ENCODE results near the gene WWOX.

WWOX gene

GRCh38 chr16:78224342-78224741 is 124.9 kb downstream of the WWOX start:
- WGBS, 2 experiments (ENCODE audit: insufficient coverage in 2 of 2) = 78 to 100% methylated on average over 1 of the region's 2 CpGs
- no peak overlapping the region for H3K4me3 ChIP-seq (ENCODE audit: extremely low read depth, insufficient read depth, low read length, poor library complexity, severe bottlenecking)
- H3K36me3 ChIP-seq (ENCODE audit: control insufficient read depth, insufficient read depth, low read length) = no peaks in the 10 kb centered on the region
- H3K4me1 ChIP-seq (ENCODE audit: control insufficient read depth, insufficient read depth, low read length, poor library complexity, severe bottlenecking) = no peaks in the 10 kb centered on the region
- no peaks in the 10 kb centered on the region for H3K9me3 ChIP-seq (ENCODE audit: control insufficient read depth, low read length)
- no peak overlapping the region for H3K27ac ChIP-seq (ENCODE audit: low read depth, low read length, severe bottlenecking)

- 94% methylated on average over 2 to 3 of the region's 3 CpGs for WGBS, 2 experiments (ENCODE audit: insufficient coverage in 2 of 2)
- Histone ChIP-seq H3K27ac (ENCODE audit: low read depth, low read length, severe bottlenecking) (no peak overlapping the region), H3K4me3 (ENCODE audit: extremely low read depth, insufficient read depth, low read length, poor library complexity, severe bottlenecking) (no peak overlapping the region), H3K4me1 (ENCODE audit: control insufficient read depth, insufficient read depth, low read length, poor library complexity, severe bottlenecking) (no peaks in the 10 kb centered on the region), H3K36me3 (ENCODE audit: control insufficient read depth, insufficient read depth, low read length) (no peaks in the 10 kb centered on the region), H3K9me3 (ENCODE audit: control insufficient read depth, low read length) (no peaks in the 10 kb centered on the region)
Observed at GRCh38 chr16:78225919-78226318, 126.5 kb downstream of the WWOX start.

GRCh38 chr16:78227855-78228254 is 128.4 kb downstream of the WWOX start:
- H3K4me3 ChIP-seq (ENCODE audit: extremely low read depth, insufficient read depth, low read length, poor library complexity, severe bottlenecking) = no peak overlapping the region
- H3K4me1 ChIP-seq (ENCODE audit: control insufficient read depth, insufficient read depth, low read length, poor library complexity, severe bottlenecking) = no peaks in the 10 kb centered on the region
- no peak overlapping the region for H3K27ac ChIP-seq (ENCODE audit: low read depth, low read length, severe bottlenecking)
- H3K36me3 ChIP-seq (ENCODE audit: control insufficient read depth, insufficient read depth, low read length) = no peaks in the 10 kb centered on the region
- H3K9me3 ChIP-seq (ENCODE audit: control insufficient read depth, low read length) = no peaks in the 10 kb centered on the region
- 100% methylated on average over 1 to 2 of the region's 3 CpGs for WGBS, 2 experiments (ENCODE audit: insufficient coverage in 2 of 2)

- Histone ChIP-seq H3K27ac (ENCODE audit: low read depth, low read length, severe bottlenecking) (no peak overlapping the region), H3K9me3 (ENCODE audit: control insufficient read depth, low read length) (no peaks in the 10 kb centered on the region), H3K36me3 (ENCODE audit: control insufficient read depth, insufficient read depth, low read length) (no peaks in the 10 kb centered on the region), H3K4me1 (ENCODE audit: control insufficient read depth, insufficient read depth, low read length, poor library complexity, severe bottlenecking) (no peaks in the 10 kb centered on the region), H3K4me3 (ENCODE audit: extremely low read depth, insufficient read depth, low read length, poor library complexity, severe bottlenecking) (no peak overlapping the region)
- WGBS, 2 experiments (ENCODE audit: insufficient coverage in 2 of 2) = 93% methylated on average over 2 of the region's 4 CpGs; no CpG with 5 or more reads in 1 of the 2 experiments
Observed at GRCh38 chr16:78228704-78229103, 129.2 kb downstream of the WWOX start.

DNA sequence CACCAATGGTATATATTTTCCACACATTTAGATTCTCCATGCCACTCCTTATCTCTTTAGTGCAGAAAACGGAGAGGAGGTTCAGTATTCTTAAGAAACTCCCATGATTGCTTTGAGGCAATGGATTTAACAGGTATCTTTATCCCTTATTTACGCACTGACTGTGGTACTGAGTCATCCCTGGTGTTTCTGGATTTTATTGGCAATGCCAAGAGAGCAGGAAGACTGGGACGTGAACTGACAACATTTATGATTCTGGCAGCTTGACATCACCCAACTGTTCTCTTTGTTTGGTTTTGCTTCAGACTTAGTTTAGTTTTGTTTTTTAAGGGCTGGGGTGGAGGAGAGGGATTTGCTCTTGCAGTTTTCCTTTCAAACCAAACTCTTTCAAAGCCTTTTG is 131.4 kb downstream of the WWOX start:
- Histone ChIP-seq H3K27ac (ENCODE audit: low read depth, low read length, severe bottlenecking) (no peak overlapping the region), H3K4me1 (ENCODE audit: control insufficient read depth, insufficient read depth, low read length, poor library complexity, severe bottlenecking) (no peaks in the 10 kb centered on the region), H3K36me3 (ENCODE audit: control insufficient read depth, insufficient read depth, low read length) (no peaks in the 10 kb centered on the region), H3K4me3 (ENCODE audit: extremely low read depth, insufficient read depth, low read length, poor library complexity, severe bottlenecking) (no peak overlapping the region), H3K9me3 (ENCODE audit: control insufficient read depth, low read length) (no peaks in the 10 kb centered on the region)
- 67 to 96% methylated on average over 2 to 3 of the region's 3 CpGs for WGBS, 2 experiments (ENCODE audit: insufficient coverage in 2 of 2)

DNA sequence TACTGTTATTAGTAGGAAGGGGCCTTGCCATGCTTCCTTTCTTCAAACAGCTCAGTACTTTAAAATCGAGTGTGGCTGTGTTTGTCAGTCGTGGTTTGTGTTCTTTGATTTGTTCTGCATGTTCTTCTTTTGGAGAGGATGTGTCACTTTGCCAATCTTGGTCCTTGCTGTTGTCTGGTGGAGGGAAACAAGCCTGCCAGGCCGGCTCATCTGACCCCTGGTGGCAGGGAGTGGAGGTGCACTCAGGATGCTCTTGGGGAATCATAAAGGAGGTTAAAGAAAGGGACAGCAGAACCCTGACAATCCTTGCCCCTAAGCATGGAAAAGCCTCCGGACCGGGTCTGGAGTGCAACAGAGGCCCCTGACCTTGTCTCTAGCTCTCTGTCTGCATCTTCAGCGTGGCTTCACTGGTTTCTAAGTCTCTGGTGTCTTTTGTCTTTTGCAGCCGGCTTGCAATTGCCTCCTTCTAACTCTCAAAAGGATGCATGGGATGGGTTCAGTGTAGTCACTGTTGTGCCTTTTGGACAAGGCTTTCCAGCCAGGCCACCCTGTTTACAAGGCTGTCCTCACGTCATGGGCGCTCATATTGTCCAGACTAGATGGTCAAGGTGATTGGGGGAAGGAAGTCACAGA is 135.8 kb downstream of the WWOX start:
- H3K36me3 ChIP-seq (ENCODE audit: control insufficient read depth, insufficient read depth, low read length) = no peaks in the 10 kb centered on the region
- H3K4me3 ChIP-seq (ENCODE audit: extremely low read depth, insufficient read depth, low read length, poor library complexity, severe bottlenecking) = no peak overlapping the region
- H3K27ac ChIP-seq (ENCODE audit: low read depth, low read length, severe bottlenecking) = no peak overlapping the region
- H3K9me3 ChIP-seq (ENCODE audit: control insufficient read depth, low read length) = no peaks in the 10 kb centered on the region
- peaks cover 2% of the 10 kb centered on the region for H3K4me1 ChIP-seq (ENCODE audit: control insufficient read depth, insufficient read depth, low read length, poor library complexity, severe bottlenecking)
- WGBS, 2 experiments (ENCODE audit: insufficient coverage in 2 of 2) = 35 to 39% methylated on average over 6 to 7 of the region's 9 CpGs

GRCh38 chr16:78235876-78236275 is 136.4 kb downstream of the WWOX start:
- H3K4me3 ChIP-seq (ENCODE audit: extremely low read depth, insufficient read depth, low read length, poor library complexity, severe bottlenecking) = no peak overlapping the region
- WGBS, 2 experiments (ENCODE audit: insufficient coverage in 2 of 2) = 94 to 100% methylated on average over 1 to 2 of the region's 4 CpGs

GRCh38 chr16:78237841-78238240 is 138.4 kb downstream of the WWOX start:
- H3K27ac ChIP-seq (ENCODE audit: low read depth, low read length, severe bottlenecking) = no peak overlapping the region
- H3K36me3 ChIP-seq (ENCODE audit: control insufficient read depth, insufficient read depth, low read length) = no peaks in the 10 kb centered on the region
- H3K4me3 ChIP-seq (ENCODE audit: extremely low read depth, insufficient read depth, low read length, poor library complexity, severe bottlenecking) = no peak overlapping the region
- no peaks in the 10 kb centered on the region for H3K9me3 ChIP-seq (ENCODE audit: control insufficient read depth, low read length)
- peaks cover 5% of the 10 kb centered on the region for H3K4me1 ChIP-seq (ENCODE audit: control insufficient read depth, insufficient read depth, low read length, poor library complexity, severe bottlenecking)
- no CpG with 5 or more reads among the region's 2 CpGs for WGBS, 2 experiments (ENCODE audit: insufficient coverage in 2 of 2)

More at GRCh38 chr16:78235876-78236275, 136.4 kb downstream of the WWOX start:
- H3K36me3 ChIP-seq (ENCODE audit: control insufficient read depth, insufficient read depth, low read length) = no peaks in the 10 kb centered on the region
- no peak overlapping the region for H3K27ac ChIP-seq (ENCODE audit: low read depth, low read length, severe bottlenecking)
- H3K4me1 ChIP-seq (ENCODE audit: control insufficient read depth, insufficient read depth, low read length, poor library complexity, severe bottlenecking) = peaks cover 5% of the 10 kb centered on the region
- H3K9me3 ChIP-seq (ENCODE audit: control insufficient read depth, low read length) = no peaks in the 10 kb centered on the region

GRCh38 chr16:78240459-78241222 is 141.2 kb downstream of the WWOX start:
- Histone ChIP-seq H3K4me1 (ENCODE audit: control insufficient read depth, insufficient read depth, low read length, poor library complexity, severe bottlenecking) (peaks cover 5% of the 10 kb centered on the region), H3K36me3 (ENCODE audit: control insufficient read depth, insufficient read depth, low read length) (no peaks in the 10 kb centered on the region), H3K4me3 (ENCODE audit: extremely low read depth, insufficient read depth, low read length, poor library complexity, severe bottlenecking) (no peak overlapping the region), H3K9me3 (ENCODE audit: control insufficient read depth, low read length) (no peaks in the 10 kb centered on the region), H3K27ac (ENCODE audit: low read depth, low read length, severe bottlenecking) (peak overlapping the region; percentile 48)
- WGBS, 2 experiments (ENCODE audit: insufficient coverage in 2 of 2) = 76 to 78% methylated on average over 11 to 12 of the region's 13 CpGs

DNA sequence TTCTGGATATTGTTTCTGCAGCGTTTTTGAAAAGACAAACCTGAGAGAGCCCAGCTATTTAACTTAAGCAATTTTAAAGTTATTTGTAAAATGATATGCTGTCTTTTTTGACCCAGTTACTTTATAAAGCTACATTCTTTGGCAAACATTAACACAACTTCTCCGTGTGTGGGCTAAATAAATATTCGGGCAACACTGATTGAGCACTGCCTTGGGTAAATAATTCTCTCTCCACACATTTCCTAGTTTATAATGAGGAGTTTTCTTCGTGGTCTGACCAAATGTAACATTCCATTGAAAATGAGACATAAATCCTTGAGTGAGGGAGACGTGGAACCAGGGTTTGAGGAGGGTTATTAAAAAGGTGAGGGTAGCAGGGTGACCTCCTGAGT is 142.8 kb downstream of the WWOX start:
- H3K36me3 ChIP-seq (ENCODE audit: control insufficient read depth, insufficient read depth, low read length) = no peaks in the 10 kb centered on the region
- no peak overlapping the region for H3K4me3 ChIP-seq (ENCODE audit: extremely low read depth, insufficient read depth, low read length, poor library complexity, severe bottlenecking)
- H3K9me3 ChIP-seq (ENCODE audit: control insufficient read depth, low read length) = no peaks in the 10 kb centered on the region
- H3K27ac ChIP-seq (ENCODE audit: low read depth, low read length, severe bottlenecking) = no peak overlapping the region
- H3K4me1 ChIP-seq (ENCODE audit: control insufficient read depth, insufficient read depth, low read length, poor library complexity, severe bottlenecking) = peaks cover 5% of the 10 kb centered on the region
- 80 to 100% methylated on average over 1 of the region's 5 CpGs for WGBS, 2 experiments (ENCODE audit: insufficient coverage in 2 of 2)
